Stomach smooth muscle (tissue), 2 donors: Measurements from ENCODE around the gene CDX1.

Source experiments
- H3K27ac ChIP-seq: one replicate; pipeline ENCODE4 v1.7.0; 2013; ENCODE audit warnings: mild to moderate bottlenecking, low read length, inconsistent platforms
- H3K27me3 ChIP-seq, 2 donors: one replicate each; pipeline ENCODE4 v1.7.0; 2013; ENCODE audit warnings: low read length in 2 of 2; ENCODE audit not compliant: insufficient read depth in 2 of 2, control insufficient read depth in 1 of 2
- H3K36me3 ChIP-seq, 2 donors: one replicate each; pipeline ENCODE4 v1.7.0; 2013; ENCODE audit warnings: low read length in 2 of 2; ENCODE audit not compliant: control insufficient read depth in 2 of 2, insufficient read depth in 2 of 2
- H3K4me1 ChIP-seq: one replicate; pipeline ENCODE4 v1.7.0; 2013; ENCODE audit warnings: low read length; ENCODE audit not compliant: control insufficient read depth, insufficient read depth
- H3K4me3 ChIP-seq, 2 donors: one replicate each; pipeline ENCODE4 v1.7.0; 2013; ENCODE audit warnings: low read length in 2 of 2
- H3K9ac ChIP-seq, 2 donors: one replicate each; pipeline ENCODE4 v1.7.0; 2013; ENCODE audit warnings: low read length in 2 of 2, mild to moderate bottlenecking in 1 of 2
- H3K9me3 ChIP-seq, 2 donors: one replicate each; pipeline ENCODE4 v1.7.0; 2013; ENCODE audit warnings: low read length in 2 of 2; ENCODE audit not compliant: control insufficient read depth in 2 of 2
- donor health status: healthy.
- donor health status: Pancreatic carcinoma.

Gene CDX1

GRCh38 chr5:150184990-150185912 is 18.7 kb downstream of the CDX1 start:
- Histone ChIP-seq H3K27me3 (peaks cover 21 to 23% of the 10 kb centered on the region in 2 donors), H3K27ac (no peak overlapping the region), H3K4me1 (peaks cover 13% of the 10 kb centered on the region), H3K36me3 (no peaks in the 10 kb centered on the region), H3K4me3 (no peak overlapping the region), H3K9ac (no peak overlapping the region), H3K9me3 (no peaks in the 10 kb centered on the region)

GRCh38 chr5:150186137-150186536 is 19.6 kb downstream of the CDX1 start:
- Histone ChIP-seq H3K4me3 (no peak overlapping the region), H3K36me3 (no peaks in the 10 kb centered on the region), H3K9me3 (no peaks in the 10 kb centered on the region), H3K9ac (no peak overlapping the region), H3K27me3 (peaks cover 23 to 31% of the 10 kb centered on the region in 2 donors), H3K4me1 (peaks cover 5% of the 10 kb centered on the region), H3K27ac (no peak overlapping the region)

- no peak overlapping the region for H3K4me3 ChIP-seq
- H3K27me3 ChIP-seq = peaks cover 23 to 31% of the 10 kb centered on the region in 2 donors
- no peak overlapping the region for H3K9ac ChIP-seq
- H3K4me1 ChIP-seq = peaks cover 5% of the 10 kb centered on the region
- no peaks in the 10 kb centered on the region for H3K36me3 ChIP-seq
- H3K9me3 ChIP-seq = no peaks in the 10 kb centered on the region
- H3K27ac ChIP-seq = no peak overlapping the region
These were observed 20.3 kb downstream of the CDX1 start for GRCh38 chr5:150186897-150187296.

GRCh38 chr5:150188146-150188842 is 21.7 kb downstream of the CDX1 start:
- H3K27me3 ChIP-seq = peaks cover 25 to 31% of the 10 kb centered on the region in 2 donors
- peaks cover 5% of the 10 kb centered on the region for H3K4me1 ChIP-seq
- no peak overlapping the region for H3K27ac ChIP-seq

GRCh38 chr5:150189326-150189725 is 22.7 kb downstream of the CDX1 start:
- peaks cover 5% of the 10 kb centered on the region for H3K4me1 ChIP-seq
- H3K27ac ChIP-seq = no peak overlapping the region
- H3K27me3 ChIP-seq = peaks cover 25 to 31% of the 10 kb centered on the region in 2 donors
- H3K4me3 ChIP-seq = no peak overlapping the region
- H3K36me3 ChIP-seq = no peaks in the 10 kb centered on the region
- H3K9me3 ChIP-seq = no peaks in the 10 kb centered on the region
- H3K9ac ChIP-seq = no peak overlapping the region

More at GRCh38 chr5:150188146-150188842, 21.7 kb downstream of the CDX1 start:
- Histone ChIP-seq H3K36me3 (no peaks in the 10 kb centered on the region), H3K9ac (no peak overlapping the region), H3K9me3 (no peaks in the 10 kb centered on the region), H3K4me3 (no peak overlapping the region)

- peaks cover 5% of the 10 kb centered on the region for H3K4me1 ChIP-seq
- no peak within 1 kb of the TSS for H3K9ac ChIP-seq
- no peaks in the 10 kb centered on the region for H3K9me3 ChIP-seq
- no peak within 1 kb of the TSS for H3K27ac ChIP-seq
- H3K4me3 ChIP-seq = peak within 1 kb of the TSS in 1 of 2 donors; percentile 15
- H3K36me3 ChIP-seq = no peaks in the 10 kb centered on the region
- H3K27me3 ChIP-seq = peaks cover 25 to 31% of the 10 kb centered on the region in 2 donors
These were observed 23.3 kb downstream of the CDX1 start, which contains the start of gene SLC6A7 for GRCh38 chr5:150189728-150190502. TSS of gene SLC6A7 (plus strand) at chr5:150190062. CDS start at chr5:150190328, 266 bp downstream.

GRCh38 chr5:150190503-150190979 is 24.0 kb downstream of the CDX1 start:
- Histone ChIP-seq H3K9me3 (no peaks in the 10 kb centered on the region), H3K27me3 (peaks cover 25 to 31% of the 10 kb centered on the region in 2 donors), H3K27ac (no peak overlapping the region), H3K9ac (no peak overlapping the region), H3K4me1 (peaks cover 5% of the 10 kb centered on the region), H3K4me3 (no peak overlapping the region), H3K36me3 (no peaks in the 10 kb centered on the region)

GRCh38 chr5:150190987-150191386 is 24.4 kb downstream of the CDX1 start:
- no peaks in the 10 kb centered on the region for H3K9me3 ChIP-seq
- peaks cover 5% of the 10 kb centered on the region for H3K4me1 ChIP-seq
- no peak overlapping the region for H3K9ac ChIP-seq
- peaks cover 25 to 31% of the 10 kb centered on the region in 2 donors for H3K27me3 ChIP-seq
- no peaks in the 10 kb centered on the region for H3K36me3 ChIP-seq
- no peak overlapping the region for H3K27ac ChIP-seq
- H3K4me3 ChIP-seq = no peak overlapping the region

- Histone ChIP-seq H3K36me3 (no peaks in the 10 kb centered on the region), H3K4me3 (no peak overlapping the region), H3K27me3 (peaks cover 23 to 31% of the 10 kb centered on the region in 2 donors), H3K9ac (no peak overlapping the region), H3K9me3 (no peaks in the 10 kb centered on the region), H3K27ac (no peak overlapping the region), H3K4me1 (peaks cover 5% of the 10 kb centered on the region)
These were observed 25.9 kb downstream of the CDX1 start for GRCh38 chr5:150192462-150192861.
